Cardiac muscle cell (in vitro differentiated cells and primary cell): Measurements from ENCODE around the gene SLC6A12. TPM values are rescaled to one million over a fixed set of nuclear protein-coding genes. Genes with fewer than 3 reads are reported as not detected.
A peak's percentile ranks its signal among the peaks of the same experiment; 100 is the strongest.

Source experiments
- DNase-seq, 2 donors: peaks; one replicate each; pipeline versions ENCODE4 v3.0.0 to v3.0.0-alpha.2; 2010 to 2017; ENCODE audit warnings: low read depth in 1 of 2, low spot score in 1 of 2
- H3K27ac ChIP-seq: fragments of 200-600 bp; sonication (generic); 2 replicates; pipeline ENCODE4 v1.5.1; 2016
- H3K27me3 ChIP-seq: fragments of 200-600 bp; sonication (generic); 2 replicates; pipeline ENCODE4 v1.6.0; 2016; ENCODE audit warnings: control low read depth
- H3K36me3 ChIP-seq: fragments of 200-600 bp; sonication (generic); 2 replicates; pipeline ENCODE4 v1.5.1; 2016; ENCODE audit warnings: control low read depth
- H3K4me1 ChIP-seq: fragments of 200-600 bp; sonication (generic); 2 replicates; pipeline ENCODE4 v1.8.1; 2017; ENCODE audit warnings: low read depth, mild to moderate bottlenecking, mixed run types
- H3K4me3 ChIP-seq: fragments of 200-600 bp; sonication (generic); 2 replicates; pipeline ENCODE4 v1.5.1; 2016; ENCODE audit warnings: mild to moderate bottlenecking
- H3K9me3 ChIP-seq: fragments of 200-600 bp; sonication (generic); 2 replicates; pipeline ENCODE4 v1.5.1; 2017; ENCODE audit warnings: low read depth, mild to moderate bottlenecking, control low read depth
- polyA plus RNA-seq: library from polyadenylated mRNA; unstranded; fragments of >200 nt; fragmentation: Nextera tagmentation; extraction: Ambion mirVana; gene quantifications from 2 replicates; pipeline ENCODE4 v1.2.1, GENCODE V29; 2016
- total RNA-seq: library from RNA; depleted of rRNA; stranded (reverse); fragments of >200 nt; gene quantifications from 2 replicates; pipeline ENCODE4 v1.2.3, GENCODE V29; 2016
- TF ChIP-seq, protein P1 (sequence below): IDR thresholded peaks from 2 replicates; pipeline ENCODE4 v1.5.1; 2012; ENCODE audit warnings: low read depth, mild to moderate bottlenecking, low read length

The SLC6A12 gene
- total and polyA plus RNA-seq, 2 experiments from 2014 or later = 0.24 to 0.33 TPM

- no peak for DNase-seq
- Histone ChIP-seq H3K9me3 (no peaks in the 10 kb centered on the region), H3K27ac (no peak overlapping the region), H3K4me3 (no peak overlapping the region), H3K36me3 (no peaks in the 10 kb centered on the region), H3K4me1 (no peaks in the 10 kb centered on the region), H3K27me3 (peaks cover 13% of the 10 kb centered on the region)
- TF ChIP-seq, protein P1, sequence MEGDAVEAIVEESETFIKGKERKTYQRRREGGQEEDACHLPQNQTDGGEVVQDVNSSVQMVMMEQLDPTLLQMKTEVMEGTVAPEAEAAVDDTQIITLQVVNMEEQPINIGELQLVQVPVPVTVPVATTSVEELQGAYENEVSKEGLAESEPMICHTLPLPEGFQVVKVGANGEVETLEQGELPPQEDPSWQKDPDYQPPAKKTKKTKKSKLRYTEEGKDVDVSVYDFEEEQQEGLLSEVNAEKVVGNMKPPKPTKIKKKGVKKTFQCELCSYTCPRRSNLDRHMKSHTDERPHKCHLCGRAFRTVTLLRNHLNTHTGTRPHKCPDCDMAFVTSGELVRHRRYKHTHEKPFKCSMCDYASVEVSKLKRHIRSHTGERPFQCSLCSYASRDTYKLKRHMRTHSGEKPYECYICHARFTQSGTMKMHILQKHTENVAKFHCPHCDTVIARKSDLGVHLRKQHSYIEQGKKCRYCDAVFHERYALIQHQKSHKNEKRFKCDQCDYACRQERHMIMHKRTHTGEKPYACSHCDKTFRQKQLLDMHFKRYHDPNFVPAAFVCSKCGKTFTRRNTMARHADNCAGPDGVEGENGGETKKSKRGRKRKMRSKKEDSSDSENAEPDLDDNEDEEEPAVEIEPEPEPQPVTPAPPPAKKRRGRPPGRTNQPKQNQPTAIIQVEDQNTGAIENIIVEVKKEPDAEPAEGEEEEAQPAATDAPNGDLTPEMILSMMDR = no peak
These were observed 18.0 kb downstream of the SLC6A12 start for GRCh38 chr12:195951-196350.

DNA sequence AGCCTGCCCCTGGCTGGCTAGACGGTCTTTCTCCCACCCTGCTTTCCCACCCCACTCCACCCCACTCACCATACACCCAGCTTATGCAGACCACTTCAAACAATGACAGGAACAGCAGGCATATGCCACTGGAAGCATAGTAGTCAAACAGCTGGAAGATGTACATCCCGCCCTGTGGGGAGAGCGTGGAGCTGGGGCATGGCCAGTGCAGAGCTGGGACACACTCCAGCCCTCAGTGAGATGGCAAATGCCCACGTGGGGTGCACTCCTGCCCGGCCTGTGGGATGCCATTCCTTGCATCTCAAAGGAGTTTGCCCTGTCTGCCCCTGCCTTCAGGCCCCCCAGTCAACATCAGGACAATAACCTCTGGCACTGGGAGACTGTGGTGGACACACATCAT lies 18.8 kb downstream of the SLC6A12 start:
- Histone ChIP-seq H3K27ac (no peak overlapping the region), H3K36me3 (no peaks in the 10 kb centered on the region), H3K4me3 (no peak overlapping the region), H3K27me3 (peaks cover 7% of the 10 kb centered on the region), H3K4me1 (no peaks in the 10 kb centered on the region), H3K9me3 (no peaks in the 10 kb centered on the region)
- TF ChIP-seq, protein P1 = no peak
- no peak for DNase-seq

GRCh38 chr12:194276-194675 lies 19.7 kb downstream of the SLC6A12 start:
- no peak for DNase-seq
- no peak overlapping the region for H3K4me3 ChIP-seq
- peaks cover 4% of the 10 kb centered on the region for H3K27me3 ChIP-seq
- no peaks in the 10 kb centered on the region for H3K4me1 ChIP-seq
- H3K9me3 ChIP-seq = no peaks in the 10 kb centered on the region
- no peak overlapping the region for H3K27ac ChIP-seq
- no peaks in the 10 kb centered on the region for H3K36me3 ChIP-seq
- TF ChIP-seq, protein P1 = no peak

GRCh38 chr12:193261-193660 lies 20.7 kb downstream of the SLC6A12 start:
- peak in 1 of 2 donors; percentile 41 for DNase-seq
- Histone ChIP-seq H3K4me1 (no peaks in the 10 kb centered on the region), H3K36me3 (no peaks in the 10 kb centered on the region), H3K9me3 (no peaks in the 10 kb centered on the region), H3K27ac (no peak overlapping the region), H3K4me3 (no peak overlapping the region), H3K27me3 (peaks cover 10% of the 10 kb centered on the region)
- TF ChIP-seq, protein P1 = no peak

GRCh38 chr12:191541-191940 lies 22.4 kb downstream of the SLC6A12 start:
- Histone ChIP-seq H3K9me3 (no peaks in the 10 kb centered on the region), H3K36me3 (no peaks in the 10 kb centered on the region)
- TF ChIP-seq, protein P1 = no peak

DNA sequence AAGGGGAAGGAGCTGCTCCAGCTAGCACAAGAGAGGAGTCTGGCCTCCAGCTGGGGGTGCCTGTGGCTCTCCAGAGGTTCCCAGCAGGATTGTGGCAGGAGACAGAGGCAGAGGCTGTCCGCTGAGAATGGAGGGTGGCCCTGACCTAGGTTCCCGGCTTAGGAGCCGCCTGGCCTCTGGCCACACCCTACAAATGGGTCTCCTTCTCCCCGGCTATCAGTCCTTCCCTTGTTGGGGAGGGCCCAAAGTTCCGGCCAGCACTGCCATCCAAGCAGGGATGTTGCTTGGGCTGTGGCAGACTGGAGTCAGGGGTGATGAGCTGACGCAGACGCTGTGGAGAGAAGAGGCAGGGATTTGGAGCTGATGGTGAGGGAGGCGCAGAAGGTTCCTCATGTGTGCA lies 23.1 kb downstream of the SLC6A12 start:
- Histone ChIP-seq H3K36me3 (no peaks in the 10 kb centered on the region), H3K9me3 (no peaks in the 10 kb centered on the region), H3K27me3 (peaks cover 10% of the 10 kb centered on the region), H3K27ac (no peak overlapping the region), H3K4me1 (no peaks in the 10 kb centered on the region), H3K4me3 (no peak overlapping the region)
- TF ChIP-seq, protein P1 = no peak
- DNase-seq = no peak

More at GRCh38 chr12:191541-191940, 22.4 kb downstream of the SLC6A12 start:
- Histone ChIP-seq H3K27me3 (peaks cover 10% of the 10 kb centered on the region), H3K4me1 (no peaks in the 10 kb centered on the region), H3K27ac (no peak overlapping the region), H3K4me3 (no peak overlapping the region)
- no peak for DNase-seq
